Bronchial epithelial cell (primary cell): ENCODE results near the gene TAF12. TPM values are rescaled to one million over a fixed set of nuclear protein-coding genes. Genes with fewer than 3 reads are reported as not detected.

ENCODE experiments used
- DNase-seq: peaks from one replicate; pipeline ENCODE4 v3.0.0-alpha.2; 2010; ENCODE audit warnings: low read depth
- FAIRE-seq: peaks from 2 replicates; lab custom pipeline; 2011; peaks lifted over from hg19 to GRCh38; lab: Jason Lieb, UNC
- H3K27me3 ChIP-seq: 2 replicates; pipeline ENCODE4 v1.5.1; 2011; ENCODE audit warnings: low read length; ENCODE audit not compliant: control insufficient read depth, insufficient read depth
- H3K36me3 ChIP-seq: 2 replicates; pipeline ENCODE4 v1.5.1; 2011; ENCODE audit warnings: low read length; ENCODE audit not compliant: control insufficient read depth, insufficient read depth
- H3K4me3 ChIP-seq: 2 replicates; pipeline ENCODE4 v1.5.1; 2011; ENCODE audit warnings: mild to moderate bottlenecking, low read depth, low read length, control low read depth
- CTCF ChIP-seq: IDR thresholded peaks from 2 replicates; pipeline ENCODE4 v1.5.1; 2011; ENCODE audit warnings: mild to moderate bottlenecking, moderate library complexity, low read length, control low read depth, inconsistent platforms; ENCODE audit not compliant: insufficient read depth, severe bottlenecking
- total RNA-seq: library from RNA; depleted of rRNA; stranded (reverse); fragments of >200 nt; gene quantifications from 2 replicates; pipeline ENCODE4 v1.2.1, GENCODE V29; 2014

The TAF12 gene
- total RNA-seq, 1 donor from 2014 or later: 55.8 TPM

GRCh38 chr1:28671254-28671780 is 28.4 kb upstream of the TAF12 start:
- no peaks in the 10 kb centered on the region for H3K36me3 ChIP-seq
- no peak overlapping the region for H3K4me3 ChIP-seq
- FAIRE-seq: no peak
- DNase-seq: no peak
- no peaks in the 10 kb centered on the region for H3K27me3 ChIP-seq
- TF ChIP-seq CTCF: no peak

- Histone ChIP-seq H3K4me3 (peak overlapping the region; percentile 78), H3K27me3 (no peaks in the 10 kb centered on the region), H3K36me3 (no peaks in the 10 kb centered on the region)
- FAIRE-seq: no peak
- DNase-seq: peak; percentile 23
- TF ChIP-seq CTCF: no peak
Observed at GRCh38 chr1:28668956-28669723, 26.3 kb upstream of the TAF12 start.

GRCh38 chr1:28668191-28668955 is 25.5 kb upstream of the TAF12 start, which contains the start of gene GMEB1:
GMEB1 (plus strand) TSS chr1:28668784; CDS start chr1:28683613, 14,829 bp downstream.
- Histone ChIP-seq H3K4me3 (peak within 1 kb of the TSS; percentile 78), H3K27me3 (no peaks in the 10 kb centered on the region), H3K36me3 (no peaks in the 10 kb centered on the region)
- peak; percentile 60 for DNase-seq
- no peak for TF ChIP-seq CTCF
- peak; percentile 77 for FAIRE-seq

- Histone ChIP-seq H3K4me3 (no peak overlapping the region), H3K27me3 (no peaks in the 10 kb centered on the region), H3K36me3 (no peaks in the 10 kb centered on the region)
- no peak for TF ChIP-seq CTCF
- no peak for DNase-seq
- no peak for FAIRE-seq
Observed at GRCh38 chr1:28666806-28667205, 23.9 kb upstream of the TAF12 start.

GRCh38 chr1:28663871-28664470 is 21.1 kb upstream of the TAF12 start:
- no peak for TF ChIP-seq CTCF
- FAIRE-seq: peak; percentile 68

More at GRCh38 chr1:28663871-28664470, 21.1 kb upstream of the TAF12 start:
- H3K4me3 ChIP-seq: no peak overlapping the region
- no peak for DNase-seq
- H3K27me3 ChIP-seq: no peaks in the 10 kb centered on the region
- H3K36me3 ChIP-seq: no peaks in the 10 kb centered on the region
